HFFc6 (cell line): ENCODE data around the gene PRCD. TPM values are rescaled to one million over a fixed set of nuclear protein-coding genes. Genes with fewer than 3 reads are reported as not detected.

ENCODE experiments used
- DNase-seq: peaks from one replicate; pipeline ENCODE4 v3.0.0-alpha.2; 2018
- H3K27ac Mint-ChIP-seq: 2 replicates; pipeline ENCODE4 v1.8.0; 2020; ENCODE audit warnings: mild to moderate bottlenecking, mixed read lengths
- H3K27me3 Mint-ChIP-seq: 2 replicates; pipeline ENCODE4 v1.8.0; 2021; ENCODE audit warnings: mild to moderate bottlenecking, moderate library complexity, mixed read lengths; ENCODE audit not compliant: insufficient read depth
- H3K36me3 Mint-ChIP-seq: 2 replicates; pipeline ENCODE4 v1.8.0; 2021; ENCODE audit warnings: low read depth, mixed read lengths
- H3K4me1 Mint-ChIP-seq: 2 replicates; pipeline ENCODE4 v1.8.0; 2020; ENCODE audit warnings: low read depth, mixed read lengths
- H3K4me3 Mint-ChIP-seq: 2 replicates; pipeline ENCODE4 v1.8.0; 2020; ENCODE audit warnings: mild to moderate bottlenecking, moderate library complexity, mixed read lengths
- H3K9me3 Mint-ChIP-seq: 2 replicates; pipeline ENCODE4 v1.8.0; 2020; ENCODE audit warnings: mild to moderate bottlenecking, mixed read lengths
- total RNA-seq, 6 experiments: library from RNA; stranded (reverse); fragmentation: NEBNext Ultra II Directional; extraction: Animal tissue kit (Norgen Biotek cat#: 25700); gene quantifications; 2 replicates in 1 of 6; 3 replicates in 5 of 6; pipeline ENCODE4 v1.2.3, GENCODE V29; 2021
- TF ChIP-seq, protein P1 (sequence below): fragments of 200-600 bp; sonication (generic); IDR thresholded peaks from 2 replicates; pipeline ENCODE4 v1.5.0; 2021; ENCODE audit warnings: antibody characterized with exemption, mild to moderate bottlenecking

PRCD gene
- total RNA-seq, 6 experiments from 2014 or later: not detected

DNA sequence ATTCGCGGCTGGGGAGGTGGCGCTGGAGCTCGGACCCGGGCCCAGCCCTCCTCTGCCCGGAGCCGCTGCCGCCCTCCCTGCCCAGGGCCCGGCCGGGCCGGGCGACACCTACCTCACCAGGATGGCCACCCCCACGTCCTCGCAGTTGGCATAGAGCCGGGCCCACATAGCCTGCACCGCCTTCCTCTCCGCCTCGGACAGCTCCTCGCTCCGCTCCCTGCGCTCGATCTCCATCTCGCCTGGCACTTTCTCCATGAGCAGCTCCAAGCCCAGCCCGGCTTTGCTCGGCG, 2.6 kb upstream of the PRCD start:
- H3K4me3 Mint-ChIP-seq: no peak overlapping the region
- H3K36me3 Mint-ChIP-seq: no peaks in the 10 kb centered on the region
- TF ChIP-seq, protein P1, sequence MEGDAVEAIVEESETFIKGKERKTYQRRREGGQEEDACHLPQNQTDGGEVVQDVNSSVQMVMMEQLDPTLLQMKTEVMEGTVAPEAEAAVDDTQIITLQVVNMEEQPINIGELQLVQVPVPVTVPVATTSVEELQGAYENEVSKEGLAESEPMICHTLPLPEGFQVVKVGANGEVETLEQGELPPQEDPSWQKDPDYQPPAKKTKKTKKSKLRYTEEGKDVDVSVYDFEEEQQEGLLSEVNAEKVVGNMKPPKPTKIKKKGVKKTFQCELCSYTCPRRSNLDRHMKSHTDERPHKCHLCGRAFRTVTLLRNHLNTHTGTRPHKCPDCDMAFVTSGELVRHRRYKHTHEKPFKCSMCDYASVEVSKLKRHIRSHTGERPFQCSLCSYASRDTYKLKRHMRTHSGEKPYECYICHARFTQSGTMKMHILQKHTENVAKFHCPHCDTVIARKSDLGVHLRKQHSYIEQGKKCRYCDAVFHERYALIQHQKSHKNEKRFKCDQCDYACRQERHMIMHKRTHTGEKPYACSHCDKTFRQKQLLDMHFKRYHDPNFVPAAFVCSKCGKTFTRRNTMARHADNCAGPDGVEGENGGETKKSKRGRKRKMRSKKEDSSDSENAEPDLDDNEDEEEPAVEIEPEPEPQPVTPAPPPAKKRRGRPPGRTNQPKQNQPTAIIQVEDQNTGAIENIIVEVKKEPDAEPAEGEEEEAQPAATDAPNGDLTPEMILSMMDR: no peak
- H3K27me3 Mint-ChIP-seq: peaks cover 24% of the 10 kb centered on the region
- DNase-seq: no peak
- peaks cover 14% of the 10 kb centered on the region for H3K4me1 Mint-ChIP-seq
- H3K27ac Mint-ChIP-seq: no peak overlapping the region
- no peaks in the 10 kb centered on the region for H3K9me3 Mint-ChIP-seq

DNA sequence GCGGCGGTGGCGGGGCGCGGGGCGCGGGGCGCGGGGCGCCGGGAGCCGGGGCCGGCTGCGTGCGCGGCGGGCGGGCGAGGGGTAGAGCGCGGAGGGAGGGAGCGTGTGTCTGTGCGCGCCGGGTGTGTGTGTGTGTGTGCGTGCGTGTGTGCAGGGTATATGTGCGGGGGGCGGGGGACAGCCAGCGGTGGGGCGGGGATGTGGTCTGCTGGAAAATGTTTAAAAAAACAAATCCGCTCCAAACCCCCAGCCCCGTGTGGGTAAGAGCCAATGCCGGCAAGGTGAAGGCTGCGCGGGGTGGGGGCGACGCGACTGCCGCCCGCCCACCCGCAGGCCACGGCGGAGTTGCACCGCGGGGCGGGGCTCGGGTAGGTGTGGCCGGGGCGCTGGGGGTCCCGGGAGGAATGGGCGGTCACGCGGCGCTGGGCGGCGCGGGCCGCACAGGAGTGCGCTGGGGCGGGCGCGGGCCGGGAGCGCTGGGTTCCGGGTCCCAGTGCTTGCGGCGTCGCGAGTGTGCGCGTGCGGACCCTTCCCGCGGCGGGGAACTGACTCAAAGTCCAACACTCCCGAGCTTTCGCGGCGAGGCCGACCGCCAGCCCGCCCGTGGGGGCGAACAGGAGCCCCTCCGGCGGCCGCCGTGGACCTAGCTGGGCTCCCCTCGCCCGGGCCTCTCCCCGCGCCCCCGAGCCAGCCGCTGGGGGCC, 2.1 kb upstream of the PRCD start, which contains the start of gene CYGB:
Gene CYGB, minus strand, starts transcription at position 132 of the 703 bp plus-strand sequence. CDS start 167 bp downstream, outside the sequence.
- Mint-ChIP-seq H3K4me3 (no peak within 1 kb of the TSS), H3K27ac (no peak within 1 kb of the TSS), H3K27me3 (peaks cover 24% of the 10 kb centered on the region), H3K4me1 (peaks cover 13% of the 10 kb centered on the region), H3K36me3 (no peaks in the 10 kb centered on the region), H3K9me3 (no peaks in the 10 kb centered on the region)
- no peak for DNase-seq
- TF ChIP-seq, protein P1: no peak

DNA sequence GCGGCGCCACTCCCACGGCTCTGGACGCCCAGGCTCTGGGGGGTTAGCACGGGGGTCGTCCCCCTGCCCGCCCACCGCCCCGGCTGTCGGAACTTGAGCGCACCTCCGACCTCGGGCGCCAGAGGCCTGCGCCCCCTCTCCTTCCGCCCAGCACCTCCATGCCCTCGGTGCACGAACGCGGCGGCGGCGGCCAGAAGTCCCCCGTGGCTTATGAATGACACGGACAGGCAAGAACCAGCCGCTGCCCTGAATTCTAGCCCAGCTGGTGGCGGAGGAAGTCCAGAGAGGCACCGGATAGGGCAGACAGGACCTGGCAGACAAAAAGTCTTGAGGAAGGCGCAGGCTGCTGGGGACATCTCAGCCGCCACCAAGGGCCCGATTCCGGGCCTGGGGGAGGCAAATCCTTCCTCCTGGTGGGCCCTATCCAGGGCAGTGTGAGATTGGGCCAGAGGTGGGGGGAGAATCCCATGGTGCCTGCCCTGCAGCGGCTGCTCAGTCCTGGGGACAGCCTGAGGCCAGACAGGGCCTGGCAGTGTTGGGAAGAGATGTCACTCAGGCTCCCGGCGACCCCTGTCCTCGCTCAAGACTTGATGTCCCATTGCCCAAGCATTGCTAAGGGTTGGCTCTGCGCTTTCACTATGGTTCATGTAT, 1.4 kb upstream of the PRCD start:
- Mint-ChIP-seq H3K4me3 (no peak overlapping the region), H3K36me3 (no peaks in the 10 kb centered on the region), H3K9me3 (no peaks in the 10 kb centered on the region), H3K27me3 (peaks cover 24% of the 10 kb centered on the region), H3K4me1 (peaks cover 13% of the 10 kb centered on the region), H3K27ac (no peak overlapping the region)
- TF ChIP-seq, protein P1: no peak
- no peak for DNase-seq

DNA sequence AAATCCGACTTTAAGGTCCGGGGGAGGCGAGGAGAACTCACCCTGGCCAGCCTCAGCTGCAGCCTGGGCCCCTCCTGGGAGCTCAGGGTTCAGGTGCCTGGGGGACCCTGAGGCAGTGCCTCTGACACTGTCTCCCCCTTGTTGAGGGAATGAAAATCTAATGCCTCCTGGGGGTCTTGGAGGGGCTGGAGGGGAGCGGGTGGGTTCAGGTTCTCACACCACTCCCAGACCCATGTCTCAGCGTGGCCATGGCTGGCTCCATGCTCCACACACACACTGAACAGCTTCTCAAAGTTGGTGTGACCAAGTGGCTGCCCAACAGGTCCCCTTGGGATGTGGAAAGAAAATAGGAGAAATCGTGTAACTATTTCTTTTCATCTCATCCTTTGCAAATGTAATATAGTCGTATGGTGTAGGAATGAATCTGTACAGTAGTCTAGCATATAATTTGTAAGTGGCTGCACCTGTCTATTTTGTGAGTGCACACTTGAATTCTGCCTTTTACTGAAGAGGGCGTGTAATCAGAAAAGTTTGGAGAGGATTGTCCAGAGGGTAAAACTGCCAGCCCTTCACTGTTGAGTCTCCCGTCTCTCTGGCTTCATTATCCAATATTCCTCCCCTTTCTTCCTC, 788 bp upstream of the PRCD start:
- H3K9me3 Mint-ChIP-seq: no peaks in the 10 kb centered on the region
- no peaks in the 10 kb centered on the region for H3K36me3 Mint-ChIP-seq
- TF ChIP-seq, protein P1: no peak
- peaks cover 13% of the 10 kb centered on the region for H3K4me1 Mint-ChIP-seq
- no peak overlapping the region for H3K27ac Mint-ChIP-seq
- H3K27me3 Mint-ChIP-seq: peaks cover 29% of the 10 kb centered on the region
- no peak overlapping the region for H3K4me3 Mint-ChIP-seq
- no peak for DNase-seq

DNA sequence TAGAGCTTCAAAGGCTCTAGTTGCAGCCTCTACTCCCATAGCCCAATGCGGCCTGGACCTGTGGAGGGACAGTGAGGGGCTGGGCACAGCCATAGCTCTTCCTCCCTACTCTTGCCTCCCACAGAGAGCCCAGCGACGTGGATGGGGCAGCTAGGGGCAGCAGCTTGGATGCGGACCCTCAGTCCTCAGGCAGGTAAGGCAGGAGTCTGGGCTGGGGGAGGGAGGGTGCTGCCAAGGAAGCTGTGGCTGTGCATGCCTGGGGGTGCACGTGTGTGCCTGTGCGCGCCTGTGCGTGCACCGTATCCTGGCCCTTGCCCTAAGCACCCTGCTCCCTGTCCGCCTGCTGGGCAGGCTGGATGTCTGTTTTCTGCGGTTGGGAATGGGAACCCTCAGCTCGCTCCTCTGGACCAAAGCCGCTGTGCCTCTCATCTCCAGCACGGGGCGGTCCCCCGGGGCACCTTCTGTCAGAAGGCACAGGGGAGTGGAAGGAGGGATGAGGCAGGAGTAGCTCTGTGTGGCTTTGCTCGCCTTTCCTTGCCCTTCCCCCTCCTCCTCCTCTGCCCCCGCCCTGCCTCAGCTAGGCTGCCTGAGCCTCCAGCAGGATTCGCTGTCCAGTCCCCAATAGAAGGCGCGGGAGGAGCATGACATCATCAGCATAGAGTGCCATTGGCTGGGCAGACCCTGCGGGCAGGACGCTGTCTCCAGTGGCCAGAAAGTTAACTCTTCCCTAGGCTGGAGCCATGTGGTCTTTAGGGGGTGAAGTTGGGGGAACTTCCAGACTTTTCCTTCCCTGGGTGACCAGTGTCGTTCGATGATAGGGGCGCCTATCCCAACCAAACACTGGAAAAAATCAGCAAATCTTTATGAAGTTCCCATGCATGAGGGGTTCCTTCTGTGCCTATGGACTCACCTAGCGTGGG, 797 bp downstream of the PRCD start:
- Mint-ChIP-seq H3K4me3 (peak overlapping the region; percentile 85), H3K4me1 (peaks cover 18% of the 10 kb centered on the region), H3K9me3 (no peaks in the 10 kb centered on the region), H3K27ac (peak overlapping the region; percentile 67), H3K27me3 (peaks cover 28% of the 10 kb centered on the region), H3K36me3 (no peaks in the 10 kb centered on the region)
- peak; percentile 94 for DNase-seq
- TF ChIP-seq, protein P1: peak; percentile 53
